ENCODE measurements around the gene GAPT.

The GAPT gene

GRCh38 chr5:58462154-58462553 lies 29.1 kb upstream of the GAPT start:
- DNase-seq: peak in 1 of 2 experiments; percentile 1

GRCh38 chr5:58462623-58463230 lies 28.5 kb upstream of the GAPT start:
- peak in 1 of 2 experiments; percentile 14 for DNase-seq

GRCh38 chr5:58466939-58467338 lies 24.3 kb upstream of the GAPT start:
- no peak for DNase-seq

GRCh38 chr5:58469896-58470295 lies 21.3 kb upstream of the GAPT start:
- DNase-seq: no peak

DNA sequence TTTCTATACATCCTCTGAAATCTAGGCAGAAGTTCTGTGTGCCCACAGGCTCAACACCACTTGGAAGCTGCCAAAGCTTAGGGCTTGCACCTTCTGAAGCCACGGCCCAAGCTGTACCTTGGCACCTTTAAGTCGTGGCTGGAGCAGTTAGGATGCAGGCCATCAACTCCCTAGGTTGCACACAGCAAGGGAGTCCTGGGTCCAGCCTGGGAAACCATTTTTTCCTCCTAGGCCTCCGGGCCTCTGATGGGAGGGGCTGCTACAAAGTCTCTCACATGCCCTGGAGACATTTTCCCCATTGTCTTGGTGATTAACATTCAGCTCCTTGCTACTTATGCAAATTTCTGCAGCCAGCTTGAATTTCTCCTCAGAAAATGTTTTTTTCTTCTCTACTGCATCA lies 15.8 kb upstream of the GAPT start:
- DNase-seq: no peak

GRCh38 chr5:58477760-58478376 lies 13.4 kb upstream of the GAPT start:
- DNase-seq: no peak

GRCh38 chr5:58481066-58481676 lies 10.1 kb upstream of the GAPT start:
- no peak for DNase-seq

DNA sequence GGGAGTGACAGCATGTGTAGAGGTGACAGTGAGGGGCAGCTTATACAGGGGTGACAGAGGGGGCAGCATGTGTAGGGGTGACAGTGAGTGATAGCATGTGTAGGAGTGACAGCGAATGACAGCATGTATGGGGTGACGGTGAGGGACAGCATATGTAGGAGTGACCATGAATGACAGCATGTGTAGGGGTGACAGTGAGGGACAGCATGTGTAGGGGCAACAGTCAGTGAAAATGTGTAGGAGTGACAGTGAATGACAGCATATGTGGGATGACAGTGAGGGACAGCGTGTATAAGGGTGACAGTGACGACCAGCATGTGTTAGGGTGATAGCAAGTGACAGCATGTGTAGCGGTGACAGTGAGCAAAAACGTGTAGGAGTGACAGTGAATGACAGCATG lies 9.4 kb upstream of the GAPT start:
- DNase-seq: no peak

DNA sequence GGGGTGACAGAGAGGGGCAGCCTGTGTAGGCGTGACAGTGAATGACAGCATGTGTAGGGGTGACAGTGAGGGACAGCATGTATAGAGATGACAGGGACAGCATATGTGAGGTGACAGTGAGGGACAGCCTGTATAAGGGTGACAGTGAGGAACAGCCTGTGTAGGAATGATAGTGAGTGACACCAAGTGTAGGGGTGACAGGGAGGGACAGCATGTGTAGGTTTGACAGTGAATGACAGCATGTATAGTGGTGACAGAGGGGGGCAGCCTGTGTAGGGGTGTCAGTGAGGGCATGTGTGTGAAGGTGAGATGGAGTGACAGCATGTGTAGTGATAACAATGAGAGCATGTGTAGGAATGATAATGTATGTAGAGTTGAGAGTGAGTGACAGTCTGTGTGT lies 8.7 kb upstream of the GAPT start:
- DNase-seq: no peak

GRCh38 chr5:58484505-58484904 lies 6.7 kb upstream of the GAPT start:
- DNase-seq: no peak

- no peak for DNase-seq
Measured at GRCh38 chr5:58486290-58486689, 4.9 kb upstream of the GAPT start.

GRCh38 chr5:58490402-58491050 lies 709 bp upstream of the GAPT start:
- no peak for DNase-seq

- no peak for DNase-seq
Measured at GRCh38 chr5:58493141-58493540, 1.9 kb downstream of the GAPT start.

DNA sequence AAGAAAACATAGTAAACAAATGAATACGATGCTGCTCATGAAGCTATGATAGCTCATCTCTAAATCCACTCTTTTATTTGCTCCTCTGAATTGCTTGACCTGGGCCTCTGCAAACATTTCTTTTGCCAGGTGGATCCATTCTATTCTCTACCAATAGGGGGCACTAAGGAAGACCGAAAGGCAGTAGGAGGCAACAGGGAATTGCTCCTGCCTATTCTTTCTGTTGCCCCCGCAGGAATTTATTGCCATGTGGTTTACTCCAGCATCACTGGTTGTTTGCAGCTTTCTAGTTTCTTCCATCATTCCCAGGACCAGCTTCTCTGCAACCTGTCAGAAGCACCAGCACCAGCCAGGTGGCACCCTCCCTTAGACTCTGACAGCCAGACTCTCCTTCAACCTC lies 5.3 kb downstream of the GAPT start:
- no peak for DNase-seq

DNA sequence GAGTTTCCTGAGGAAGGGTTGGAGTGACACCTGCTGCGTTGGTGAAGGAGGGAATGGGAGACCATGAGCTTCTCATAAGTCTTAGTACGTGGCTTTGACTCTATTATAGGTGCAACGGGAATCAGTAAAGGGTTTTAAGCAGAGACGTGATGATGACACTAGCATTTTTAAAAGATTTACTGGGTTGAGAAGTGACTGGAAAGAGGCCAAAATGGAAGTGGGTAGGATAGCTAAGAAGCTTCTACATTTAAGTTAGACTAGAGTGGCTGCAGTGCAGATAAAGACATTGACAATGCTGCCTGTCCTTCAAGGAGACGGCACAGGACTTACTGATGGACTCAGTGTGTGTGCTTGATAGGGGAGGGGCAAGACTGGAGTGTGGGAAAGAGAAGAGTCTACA lies 6.2 kb downstream of the GAPT start:
- no peak for DNase-seq

GRCh38 chr5:58497921-58498320 lies 6.7 kb downstream of the GAPT start:
- DNase-seq: no peak

DNA sequence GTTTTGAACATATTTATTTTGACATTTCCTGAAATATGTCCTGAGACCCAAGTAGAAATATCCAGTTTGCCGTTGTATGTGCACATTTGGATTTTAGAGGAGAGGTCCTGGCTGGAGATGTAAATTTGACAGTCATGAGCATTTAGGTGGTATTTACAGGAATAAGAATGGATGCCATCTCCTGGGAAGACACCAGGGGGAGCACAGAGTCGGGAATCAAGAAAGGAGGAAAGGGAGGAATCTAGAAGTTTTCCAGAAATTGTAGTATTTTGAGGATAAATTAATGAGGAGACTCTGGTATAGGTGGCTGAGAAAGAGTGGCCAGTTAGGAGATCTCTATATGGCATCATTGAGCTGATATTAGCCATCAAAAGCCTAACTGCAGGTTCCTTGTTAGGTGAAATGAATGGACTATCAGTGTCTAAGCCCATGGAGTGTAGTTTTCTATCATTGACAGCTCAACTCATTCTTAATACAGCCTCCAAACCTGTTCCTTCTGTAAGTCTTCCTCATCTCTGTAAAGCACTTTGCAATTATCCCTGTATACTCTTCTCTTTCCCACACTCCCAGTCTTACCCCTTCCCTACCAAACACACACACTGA lies 7.2 kb downstream of the GAPT start:
- DNase-seq: peak in 1 of 2 experiments; percentile 12

DNA sequence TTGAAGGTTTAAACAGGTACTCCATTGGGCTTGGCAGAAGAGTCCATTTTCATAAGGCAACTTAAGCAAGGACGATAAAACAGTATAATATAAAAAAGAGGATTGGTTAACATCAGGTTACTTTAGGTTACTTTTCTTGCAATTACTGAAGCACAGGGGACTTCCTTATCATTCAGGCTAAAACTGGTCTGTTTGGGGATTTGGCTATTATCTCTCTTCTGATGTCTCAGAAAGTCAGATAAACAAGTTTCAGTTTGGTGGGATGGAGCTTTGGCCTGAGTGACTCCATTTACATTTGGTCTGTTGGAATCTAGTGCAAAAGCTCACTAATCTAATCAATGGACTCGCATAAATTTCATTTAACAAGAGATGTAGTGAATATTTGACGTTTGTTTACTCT lies 8.0 kb downstream of the GAPT start:
- no peak for DNase-seq

DNA sequence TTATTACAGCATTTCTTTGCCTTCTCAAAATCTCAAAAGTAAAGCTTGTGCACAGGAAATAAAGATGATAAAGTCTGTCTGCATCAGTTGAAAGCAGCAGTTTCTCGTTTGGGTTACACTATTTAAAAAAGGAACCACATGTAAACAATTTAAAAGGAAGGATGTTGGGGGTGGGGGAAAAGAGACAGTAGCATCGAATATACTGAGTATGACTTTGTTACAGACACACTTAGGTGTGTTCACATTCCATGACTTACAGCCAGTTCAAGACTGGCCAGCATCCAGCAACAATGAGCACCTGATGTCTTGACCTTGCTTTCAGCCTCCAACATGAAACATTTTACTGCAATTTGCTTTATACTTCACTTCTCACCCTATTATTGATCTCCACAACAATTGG lies 8.7 kb downstream of the GAPT start:
- DNase-seq: no peak

- DNase-seq: no peak
Measured at GRCh38 chr5:58501778-58502417, 10.7 kb downstream of the GAPT start.

DNA sequence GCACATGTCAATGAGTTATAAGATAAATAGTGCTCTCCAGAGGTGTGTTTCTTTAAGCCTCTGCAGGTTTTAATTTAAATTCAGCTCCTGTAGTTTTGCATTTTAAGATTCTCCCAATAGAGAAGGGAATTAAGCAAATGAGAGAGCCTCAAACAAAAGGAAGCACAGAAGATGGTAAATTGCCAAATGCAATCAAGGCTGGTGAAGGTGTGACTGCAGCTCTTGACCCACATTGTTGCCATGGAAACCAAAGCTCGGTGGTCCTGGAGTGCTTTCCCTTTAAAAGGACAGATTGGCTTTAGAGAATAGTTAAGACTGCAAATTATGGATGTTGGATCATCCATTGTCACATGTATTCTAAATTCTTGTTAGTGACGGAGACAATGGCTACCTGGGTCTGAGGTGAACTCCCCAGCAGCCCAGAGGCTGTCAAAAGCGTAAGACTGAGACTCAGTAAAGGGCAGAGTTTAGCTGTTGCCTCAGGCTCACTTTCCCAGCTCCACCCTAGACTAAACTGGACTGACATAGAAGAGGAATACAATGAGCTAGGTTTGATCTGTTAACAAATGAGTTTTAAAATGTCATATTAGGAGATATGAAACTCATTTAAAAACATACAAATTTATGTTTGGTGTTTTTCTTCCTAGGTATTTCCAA lies 12.3 kb downstream of the GAPT start:
- no peak for DNase-seq

DNA sequence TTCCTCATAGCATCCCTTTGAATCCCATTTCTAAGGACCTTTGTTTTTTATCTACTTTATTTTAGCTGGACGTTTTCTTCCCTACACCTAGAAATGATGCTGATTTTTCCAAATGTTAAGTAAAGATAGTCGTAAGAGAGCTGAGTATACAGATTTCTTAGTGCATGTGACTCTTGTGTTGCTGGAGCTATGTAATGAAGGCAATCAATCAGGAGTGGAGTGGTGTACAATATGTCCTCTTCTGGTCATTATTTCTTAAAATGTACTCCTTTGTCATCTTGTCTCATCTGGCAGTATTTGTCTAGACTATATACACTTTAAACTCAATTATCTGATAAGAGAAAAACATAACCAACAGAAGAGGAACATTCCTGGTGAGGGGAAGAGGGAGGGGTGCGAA lies 13.5 kb downstream of the GAPT start:
- no peak for DNase-seq

DNA sequence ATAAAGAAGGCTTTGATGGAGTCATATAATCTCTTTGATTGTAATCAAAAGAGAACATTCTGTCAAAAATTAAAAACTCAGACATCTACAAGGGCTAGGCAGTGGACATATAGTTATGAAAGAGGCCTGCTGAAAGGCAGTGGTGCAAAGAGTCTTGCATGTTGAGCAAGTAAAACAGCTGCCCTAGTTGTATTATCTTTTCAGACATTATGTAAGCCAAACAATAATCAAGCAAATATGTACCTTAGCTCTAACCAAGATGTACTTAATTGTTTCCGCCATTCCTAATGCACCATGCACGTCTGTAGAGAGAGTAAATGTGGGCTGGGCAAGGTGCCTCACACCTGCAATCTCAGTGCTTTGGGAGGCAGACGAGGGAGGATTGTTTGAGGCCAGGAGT lies 14.3 kb downstream of the GAPT start:
- no peak for DNase-seq
